GM18517 (cell line): ENCODE results near the gene NKPD1.

Experiments
- ATAC-seq: cut with Tn5 transposase; IDR thresholded peaks from one replicate; pipeline ENCODE4 v1.9.1; 2021; ENCODE audit warnings: mild to moderate bottlenecking, moderate library complexity; ENCODE audit not compliant: unreplicated experiment

NKPD1 gene

DNA sequence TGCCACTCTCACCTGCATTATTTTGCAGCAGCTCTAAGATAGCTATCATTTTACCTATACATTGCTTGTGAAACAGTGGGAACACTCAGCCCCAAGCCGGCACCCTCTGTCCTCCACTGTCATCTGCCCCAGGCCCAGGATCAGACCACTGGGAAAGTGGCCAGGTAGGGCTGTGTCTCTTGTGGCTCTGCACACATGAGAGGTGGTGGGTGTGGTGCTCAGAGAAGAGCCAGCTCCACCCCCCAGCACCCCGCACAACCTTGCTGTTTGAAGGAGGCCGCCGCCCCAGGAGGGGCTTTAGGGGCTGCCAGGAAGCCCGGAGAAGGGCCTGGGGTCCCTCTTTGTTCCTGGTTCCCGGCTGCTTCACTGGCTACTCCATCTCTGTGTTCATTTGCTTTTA is 41.2 kb downstream of the NKPD1 start:
- ATAC-seq: no peak

DNA sequence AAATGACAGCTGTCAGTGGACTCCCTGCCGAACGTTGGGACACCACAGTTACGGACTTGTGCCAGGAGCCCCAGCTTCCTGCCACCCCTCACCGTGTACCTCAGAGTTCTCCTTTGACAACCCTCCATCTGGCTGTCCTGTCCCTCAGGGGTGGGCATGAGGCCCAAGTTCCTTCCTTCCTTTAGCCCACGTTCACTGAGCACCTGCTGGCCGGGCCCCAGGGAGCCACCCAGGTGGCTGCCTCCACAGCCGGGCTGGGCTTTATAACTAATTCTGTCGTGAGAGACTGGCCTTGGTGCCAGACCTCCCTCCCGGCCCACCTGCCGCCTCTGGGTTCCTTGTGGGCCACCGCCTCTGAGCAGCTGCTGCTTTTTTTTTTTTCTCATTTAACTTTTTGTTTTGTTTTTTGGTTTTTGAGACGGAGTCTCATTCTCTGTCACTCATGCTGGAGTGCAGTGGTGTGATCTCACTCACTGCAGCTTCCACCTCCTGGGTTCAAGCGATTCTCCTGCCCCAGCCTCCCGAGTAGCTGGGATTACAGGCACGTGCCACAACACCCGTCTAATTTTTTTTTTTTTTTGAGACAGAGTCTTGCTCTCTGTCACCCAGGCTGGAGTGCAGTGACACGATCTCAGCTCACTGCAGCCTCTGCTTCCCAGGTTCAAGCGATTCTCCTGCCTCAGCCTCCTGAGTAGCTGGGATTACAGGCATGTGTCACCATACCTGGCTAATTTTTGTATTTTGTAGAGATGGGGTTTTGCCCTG is 42.0 kb downstream of the NKPD1 start:
- ATAC-seq: peak; percentile 37

DNA sequence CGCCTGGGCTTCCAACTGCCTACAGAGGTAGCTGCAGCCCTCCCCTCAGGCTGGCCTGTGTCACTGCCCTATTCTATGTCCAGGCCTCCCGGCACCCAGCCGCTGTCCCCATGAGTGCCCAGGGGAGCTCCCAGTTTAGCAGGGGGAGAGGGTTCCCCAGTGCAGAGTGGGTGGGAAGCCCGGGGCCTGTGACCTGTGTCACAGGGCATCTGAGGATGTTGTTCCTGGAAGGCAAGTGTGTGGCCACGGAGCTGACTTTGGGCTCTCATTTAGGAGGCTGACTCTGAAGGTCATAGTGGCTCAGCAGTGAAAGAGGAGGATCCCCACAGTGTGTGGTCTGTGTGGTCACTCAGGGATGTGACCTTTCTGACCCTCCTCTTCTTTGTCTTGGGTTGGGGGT is 42.7 kb downstream of the NKPD1 start:
- ATAC-seq: peak; percentile 12

DNA sequence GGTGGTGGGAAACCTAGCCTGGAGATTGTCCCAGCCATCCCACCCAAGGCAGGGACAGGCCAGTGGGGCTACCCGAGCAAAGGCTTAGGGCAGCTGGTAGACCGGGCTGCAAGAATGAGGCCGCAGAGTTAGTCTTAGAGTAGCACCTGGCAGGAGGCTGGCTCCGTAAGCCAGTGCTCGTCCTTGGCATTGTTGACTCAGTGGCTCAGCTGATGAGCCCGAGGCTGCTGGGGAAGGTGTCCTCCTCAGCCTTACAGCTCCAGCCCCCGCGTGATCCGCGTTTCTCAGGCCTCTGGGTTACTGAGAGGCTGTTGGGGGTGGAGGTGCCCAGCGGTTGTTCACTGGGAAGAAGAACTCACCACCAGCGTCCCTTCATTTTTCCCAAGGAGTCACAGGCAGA is 43.1 kb downstream of the NKPD1 start:
- ATAC-seq: no peak

DNA sequence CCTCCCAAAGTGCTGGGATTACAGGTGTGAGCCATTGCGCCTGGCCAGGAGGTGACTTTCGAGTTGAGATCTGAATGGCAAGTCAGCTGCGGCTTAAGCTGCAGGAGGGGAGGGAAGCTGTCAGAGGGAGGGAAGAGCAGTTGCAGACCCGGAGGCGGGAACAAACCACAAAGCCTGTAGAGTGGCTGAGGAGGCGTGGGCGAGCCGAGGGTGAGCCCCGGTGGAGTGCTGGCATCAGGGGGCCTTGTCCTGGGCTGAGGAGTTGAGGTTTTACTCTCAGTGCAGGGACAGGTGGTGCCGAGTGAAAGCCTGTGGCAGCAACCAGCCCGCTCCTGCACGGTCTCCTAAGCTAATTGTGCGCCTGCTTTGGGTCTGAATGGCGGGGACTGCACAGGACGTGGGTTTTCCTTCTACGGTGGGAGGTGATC is 43.6 kb downstream of the NKPD1 start:
- ATAC-seq: no peak

DNA sequence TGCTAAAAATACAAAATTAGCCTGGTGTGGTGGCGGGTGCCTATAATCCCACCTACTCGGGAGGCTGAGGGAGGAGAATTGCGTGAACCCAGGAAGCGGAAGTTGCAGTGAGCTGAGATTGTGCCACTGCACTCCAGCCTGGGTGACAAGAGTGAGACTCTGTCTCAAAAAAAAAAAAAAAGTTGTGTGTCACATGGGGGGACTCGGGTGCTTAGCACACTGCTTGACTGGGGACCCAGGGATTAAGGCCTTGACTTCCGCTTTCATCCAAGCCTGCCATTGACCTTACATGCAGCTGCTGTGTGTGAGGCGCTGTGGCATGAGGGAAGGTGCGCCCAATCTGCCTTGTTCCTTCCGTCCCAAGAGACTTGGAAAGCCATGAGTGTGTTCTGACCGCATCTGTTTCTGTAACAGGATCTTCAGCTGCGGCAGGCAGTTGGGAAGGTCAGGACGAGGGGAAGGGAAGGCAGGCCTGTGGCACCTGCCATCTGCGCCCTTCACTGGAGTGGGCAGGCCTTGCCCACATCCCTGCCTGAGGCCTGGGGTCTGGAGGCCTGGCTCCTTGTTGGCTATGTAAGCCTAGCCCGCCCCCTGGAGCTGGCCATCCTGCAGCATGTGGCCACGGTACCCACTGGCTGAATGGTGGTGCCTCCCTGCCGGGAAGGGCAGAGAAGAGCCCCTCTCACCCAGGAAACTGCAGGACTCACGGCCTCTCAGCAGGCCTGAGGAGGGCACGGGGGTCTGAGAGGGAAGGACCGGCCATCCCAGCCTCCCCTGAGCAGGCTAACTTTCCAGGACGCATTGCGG is 44.8 kb downstream of the NKPD1 start:
- ATAC-seq: no peak

DNA sequence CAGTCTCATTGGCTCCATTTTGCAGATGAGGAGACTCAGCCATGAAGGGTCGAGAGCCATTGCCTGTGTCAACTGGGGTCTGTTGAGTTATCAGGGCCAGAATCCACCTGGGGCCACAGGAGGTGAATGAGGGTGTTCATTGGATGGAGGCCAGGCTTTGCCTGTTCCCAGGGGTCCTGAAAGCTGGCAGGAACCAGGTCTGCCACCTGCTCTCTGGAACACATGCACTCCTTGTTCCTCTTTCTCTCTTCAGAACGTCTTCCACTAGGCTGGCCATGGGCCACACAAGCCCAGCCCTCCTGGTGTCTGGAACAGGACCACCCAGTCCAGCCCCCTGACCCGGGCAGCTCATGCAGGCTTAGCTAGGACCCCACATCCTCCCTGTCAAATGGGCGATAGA is 46.7 kb downstream of the NKPD1 start:
- ATAC-seq: no peak

DNA sequence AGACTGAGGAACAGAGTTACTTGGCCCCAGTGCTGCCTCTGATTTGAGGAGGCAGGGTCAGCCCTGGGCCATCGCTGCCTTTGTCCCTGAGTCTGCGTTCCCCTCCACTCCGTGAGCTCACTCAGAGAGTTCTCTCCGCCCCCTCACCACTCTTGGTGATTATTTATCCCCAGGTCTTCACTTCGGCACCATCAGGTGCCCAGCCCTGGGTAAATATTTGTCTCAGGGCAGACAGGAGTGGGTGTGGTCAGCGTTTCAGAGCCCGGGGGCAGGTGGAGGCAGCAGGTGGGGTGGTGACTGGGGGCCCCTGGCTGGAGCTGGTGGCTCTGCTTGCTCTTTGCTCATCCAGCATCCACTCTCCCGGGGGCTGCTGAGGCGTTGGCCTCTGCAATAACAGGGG is 47.2 kb downstream of the NKPD1 start:
- no peak for ATAC-seq

DNA sequence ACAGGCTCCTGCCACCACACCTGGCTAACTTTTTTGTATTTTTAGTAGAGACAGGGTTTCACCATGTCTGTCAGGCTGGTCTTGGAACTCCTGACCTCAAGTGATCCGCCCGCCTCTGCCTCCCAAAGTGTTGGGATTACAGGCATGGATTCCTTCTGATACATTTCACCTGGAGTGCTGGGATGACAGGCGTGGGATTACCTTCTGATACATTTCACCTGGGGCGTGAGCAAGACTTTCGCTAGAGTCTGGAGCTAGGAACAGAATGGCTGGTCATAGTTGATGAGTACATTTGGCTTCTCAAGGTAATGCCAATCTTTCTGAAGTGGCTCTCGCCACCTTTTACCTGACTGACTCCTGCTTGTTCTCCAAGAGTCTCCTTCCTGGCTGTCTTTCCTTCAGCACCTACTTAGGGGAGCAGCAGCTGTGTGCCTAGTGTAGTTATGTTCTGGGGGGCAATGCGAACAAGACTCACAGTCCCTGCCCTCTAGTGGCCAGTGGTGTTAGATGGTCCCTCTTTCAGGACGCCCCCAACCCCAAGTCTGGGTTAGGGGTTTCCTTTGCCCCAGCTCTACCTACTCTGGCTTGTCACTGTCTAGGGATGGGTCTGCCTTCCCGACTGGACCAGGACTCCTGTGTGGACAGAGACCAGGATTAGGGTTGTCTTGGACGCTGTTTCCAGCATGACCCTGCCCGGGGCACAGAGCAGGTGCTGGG is 48.5 kb downstream of the NKPD1 start:
- no peak for ATAC-seq
